IMR-90 (cell line): ENCODE data around the gene MAGI2. TPM values are rescaled to one million over a fixed set of nuclear protein-coding genes. Genes with fewer than 3 reads are reported as not detected.

ENCODE experiments used
- ATAC-seq: fragments of 200-7000 bp; cut with Tn5 transposase; 2 replicates; pipeline ENCODE4 v1.9.1; 2020; ENCODE audit warnings: low read depth, mild to moderate bottlenecking, moderate library complexity
- BruUV-seq: library from RNA; stranded (reverse); fragments of 400-500 nt; replicated peaks from 2 replicates; lab custom pipeline; 2021; lab: Mats Ljungman, UMichigan
- CTCF ChIA-PET: fragments of 300-600 bp; formaldehyde crosslinking; extraction: SDS; loops from one replicate; lab custom pipeline; 2021; ENCODE audit warnings: antibody characterized with exemption; lab: Yijun Ruan, JAX
- POLR2A ChIA-PET: fragments of 300-600 bp; sonication (Branson Sonifier 250); formaldehyde crosslinking; loops from one replicate; lab custom pipeline; 2022; ENCODE audit warnings: antibody characterized with exemption; ENCODE audit not compliant: unreplicated experiment; lab: Charles Lee
- DNase-seq: peaks from one replicate; pipeline ENCODE4 v3.0.0; 2013
- H2AFZ ChIP-seq: replicated peaks from 2 replicates; pipeline ENCODE3; 2013; ENCODE audit warnings: low read length, mild to moderate bottlenecking; ENCODE audit not compliant: poor library complexity
- H2AK5ac ChIP-seq: 2 replicates; pipeline ENCODE4 v1.6.1; 2013; ENCODE audit warnings: low read depth, low read length, inconsistent platforms
- H2AK9ac ChIP-seq: replicated peaks from 2 replicates; pipeline ENCODE3; 2013; ENCODE audit warnings: mild to moderate bottlenecking, low read depth, low read length, moderate library complexity; ENCODE audit not compliant: poor library complexity
- H2BK120ac ChIP-seq: 2 replicates; pipeline ENCODE4 v1.6.1; 2013; ENCODE audit warnings: low read depth, low read length, inconsistent platforms
- H2BK15ac ChIP-seq: 3 replicates; pipeline ENCODE4 v1.6.1; 2013; ENCODE audit warnings: low read depth, low read length, inconsistent platforms
- H2BK20ac ChIP-seq: 2 replicates; pipeline ENCODE4 v1.6.1; 2013; ENCODE audit warnings: low read depth, mild to moderate bottlenecking, inconsistent platforms, low read length, moderate library complexity
- H2BK5ac ChIP-seq: 2 replicates; pipeline ENCODE4 v1.6.1; 2013; ENCODE audit warnings: mild to moderate bottlenecking, low read depth, low read length, inconsistent platforms; ENCODE audit not compliant: poor library complexity, severe bottlenecking
- H3K14ac ChIP-seq: replicated peaks from 2 replicates; pipeline ENCODE4 v1.6.1; 2013; ENCODE audit warnings: low read depth, low read length, inconsistent platforms
- H3K18ac ChIP-seq: 2 replicates; pipeline ENCODE4 v1.6.1; 2013; ENCODE audit warnings: low read depth, low read length, control low read depth
- H3K23ac ChIP-seq: 2 replicates; pipeline ENCODE4 v1.6.1; 2013; ENCODE audit warnings: low read depth, low read length, inconsistent platforms
- H3K27ac ChIP-seq: 2 replicates; pipeline ENCODE4 v1.5.1; 2013; ENCODE audit warnings: mild to moderate bottlenecking, control low read depth, low read length; ENCODE audit not compliant: insufficient read depth
- H3K27me3 ChIP-seq: 2 replicates; pipeline ENCODE4 v1.6.1; 2013; ENCODE audit warnings: low read length; ENCODE audit not compliant: control insufficient read depth, insufficient read depth
- H3K36me3 ChIP-seq: 2 replicates; pipeline ENCODE4 v1.6.1; 2013; ENCODE audit warnings: low read length, mixed read lengths; ENCODE audit not compliant: control insufficient read depth, insufficient read depth
- H3K4ac ChIP-seq: 2 replicates; pipeline ENCODE4 v1.6.1; 2013; ENCODE audit warnings: low read depth, low read length, inconsistent platforms
- H3K4me1 ChIP-seq: 2 replicates; pipeline ENCODE4 v1.6.1; 2013; ENCODE audit warnings: low read length, mixed read lengths; ENCODE audit not compliant: control insufficient read depth, insufficient read depth
- H3K4me2 ChIP-seq: 2 replicates; pipeline ENCODE4 v1.6.1; 2013; ENCODE audit warnings: low read depth, mild to moderate bottlenecking, control low read depth, low read length, moderate library complexity
- H3K4me3 ChIP-seq: 2 replicates; pipeline ENCODE4 v1.5.1; 2013; ENCODE audit warnings: low read depth, mild to moderate bottlenecking, control low read depth, low read length, moderate library complexity; ENCODE audit not compliant: insufficient read depth
- H3K56ac ChIP-seq: 2 replicates; pipeline ENCODE4 v1.6.1; 2013; ENCODE audit warnings: low read length, inconsistent platforms; ENCODE audit not compliant: insufficient read depth; ENCODE audit errors: extremely low read depth
- H3K79me1 ChIP-seq, 2 experiments: 2 replicates each; pipeline ENCODE4 v1.6.1; 2013; ENCODE audit warnings: low read length in 2 of 2, inconsistent platforms in 1 of 2, low read depth in 1 of 2
- H3K9ac ChIP-seq: 2 replicates; pipeline ENCODE4 v1.6.1; 2013; ENCODE audit warnings: low read depth, low read length, control low read depth
- H3K9me1 ChIP-seq: 2 replicates; pipeline ENCODE4 v1.6.1; 2013; ENCODE audit warnings: low read length, inconsistent platforms; ENCODE audit not compliant: insufficient read depth
- H3K9me3 ChIP-seq: 2 replicates; pipeline ENCODE4 v1.6.1; 2013; ENCODE audit warnings: low read length; ENCODE audit not compliant: control insufficient read depth, insufficient read depth
- H4K20me1 ChIP-seq: 2 replicates; pipeline ENCODE4 v1.6.1; 2013; ENCODE audit warnings: low read length, inconsistent platforms; ENCODE audit not compliant: insufficient read depth
- H4K5ac ChIP-seq: 2 replicates; pipeline ENCODE4 v1.6.1; 2013; ENCODE audit warnings: mild to moderate bottlenecking, low read depth, low read length, control low read depth
- H4K8ac ChIP-seq, 2 experiments: 2 replicates each; pipeline ENCODE4 v1.6.1; 2013; ENCODE audit warnings: low read depth in 2 of 2, low read length in 2 of 2, control low read depth in 1 of 2, inconsistent platforms in 1 of 2
- H4K91ac ChIP-seq: 2 replicates; pipeline ENCODE4 v1.6.1; 2013; ENCODE audit warnings: low read depth, low read length, inconsistent platforms; ENCODE audit not compliant: insufficient read depth
- FOS ChIP-seq: fragments of 150-350 bp; IDR thresholded peaks from 2 replicates; pipeline ENCODE4 v1.6.1; 2016; ENCODE audit warnings: low read depth, low read length
- WGBS, 2 experiments: methylation state at CpG; one replicate each; pipeline versions ENCODE4 v1.1.5 to v1.1.7; 2013; ENCODE audit warnings: missing lambda C conversion rate in 2 of 2; ENCODE audit not compliant: insufficient read length in 1 of 2; ENCODE audit errors: extremely low coverage in 2 of 2; 5-methylcytosine and 5-hydroxymethylcytosine counted together
- dilution Hi-C: fragments of 300-500 bp; cut with HindIII; formaldehyde crosslinking; loops from one replicate; pipeline ENCODE4 v1.14.3; 2018; ENCODE audit warnings: low sequenced_read_pairs; ENCODE audit not compliant: unreplicated experiment
- in situ Hi-C: fragments of 300-500 bp; cut with MboI; formaldehyde crosslinking; loops from 3 replicates; pipeline ENCODE4 v1.14.3; 2019; ENCODE audit warnings: low sequenced_read_pairs, inconsistent platforms, mixed read lengths
- intact Hi-C: fragments of 100-400 bp; cut with micrococcal nuclease; formaldehyde crosslinking; loops from 2 replicates; pipeline ENCODE4 v1.10.0; 2022
- polyA plus RNA-seq, 3 experiments: library from polyadenylated mRNA; depleted of rRNA; stranded (reverse); fragments of >200 nt; gene quantifications; 2 replicates each; pipeline ENCODE4 v1.2.3, GENCODE V29; 2012; ENCODE audit warnings: low replicate concordance in 1 of 3
- total RNA-seq: library from RNA; depleted of rRNA; stranded (reverse); fragments of >200 nt; gene quantifications from 2 replicates; pipeline ENCODE4 v1.2.3, GENCODE V29; 2012
- TF ChIP-seq, protein P1 (sequence below): conservative IDR thresholded peaks from 2 replicates; pipeline ENCODE4 v1.5.1; 2012; ENCODE audit warnings: mild to moderate bottlenecking, low read depth, low read length, improper control_type of control experiment
- TF ChIP-seq, protein P2 (sequence below): fragments of 150-350 bp; IDR thresholded peaks from 2 replicates; pipeline ENCODE4 v1.6.1; 2016; ENCODE audit warnings: low read depth, mild to moderate bottlenecking, low read length, moderate library complexity, borderline replicate concordance

The MAGI2 gene
- total and polyA plus RNA-seq, 2 of the 4 experiments (the other 2 are of a cell fraction), result 2.5 to 17.9 TPM

DNA sequence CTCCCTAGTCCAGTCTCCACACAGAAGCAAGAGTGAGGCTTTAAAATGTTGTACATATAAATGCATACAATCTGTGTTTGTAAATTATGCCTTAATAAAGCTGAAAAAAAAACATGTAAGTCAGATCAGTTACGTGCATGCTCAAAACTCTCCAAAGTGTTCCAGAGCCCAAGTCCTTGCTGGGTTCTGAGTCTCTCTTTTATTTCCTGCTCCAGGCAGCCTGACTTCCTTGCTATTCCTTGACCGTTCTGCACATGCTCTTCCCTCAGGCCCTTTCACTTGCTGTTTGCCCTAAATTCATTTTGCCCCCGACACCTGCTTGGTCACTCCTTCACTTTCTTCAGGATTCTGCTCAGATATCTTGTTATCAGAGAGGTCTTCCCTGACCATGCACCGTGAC is 884.8 kb downstream of the MAGI2 start:
- Histone ChIP-seq H4K8ac (no peak overlapping the region), H3K14ac (no peak overlapping the region), H3K23ac (no peak overlapping the region), H2BK15ac (no peak overlapping the region), H2AK5ac (no peak overlapping the region), H3K4me3 (no peak overlapping the region), H2AK9ac (no peak overlapping the region), H4K91ac (no peak overlapping the region), H3K27me3 (no peaks in the 10 kb centered on the region), H3K4ac (no peak overlapping the region), H3K9me1 (no peaks in the 10 kb centered on the region), H3K79me1 (no peaks in the 10 kb centered on the region; a peak in 1 of 4 replicates), H2AFZ (no peak overlapping the region), H3K36me3 (no peaks in the 10 kb centered on the region), H2BK5ac (no peak overlapping the region), H2BK120ac (no peak overlapping the region), H3K27ac (no peak overlapping the region), H4K20me1 (no peaks in the 10 kb centered on the region), H3K18ac (no peak overlapping the region), H3K4me1 (no peaks in the 10 kb centered on the region), H3K4me2 (no peak overlapping the region), H2BK20ac (no peak overlapping the region), H3K56ac (no peak overlapping the region), H4K5ac (no peak overlapping the region), H3K9me3 (no peaks in the 10 kb centered on the region), H3K9ac (no peak overlapping the region)
- in situ Hi-C loops, result no loop called here
- ChIA-PET CTCF (interaction anchor here (0.5 kb wide), 1 partner anchor 903 kb away, joined by 3 read pairs; no protein-coding TSS in a partner anchor), POLR2A (no interaction called here)
- DNase-seq (no peak), ATAC-seq (no peak)
- intact Hi-C loops, result no loop called here
- dilution Hi-C loops, result no loop called here
- WGBS, 2 experiments, result 100% methylated on average over 1 of the region's 4 CpGs; no CpG with 5 or more reads in 1 of the 2 experiments
- TF ChIP-seq, protein P1, sequence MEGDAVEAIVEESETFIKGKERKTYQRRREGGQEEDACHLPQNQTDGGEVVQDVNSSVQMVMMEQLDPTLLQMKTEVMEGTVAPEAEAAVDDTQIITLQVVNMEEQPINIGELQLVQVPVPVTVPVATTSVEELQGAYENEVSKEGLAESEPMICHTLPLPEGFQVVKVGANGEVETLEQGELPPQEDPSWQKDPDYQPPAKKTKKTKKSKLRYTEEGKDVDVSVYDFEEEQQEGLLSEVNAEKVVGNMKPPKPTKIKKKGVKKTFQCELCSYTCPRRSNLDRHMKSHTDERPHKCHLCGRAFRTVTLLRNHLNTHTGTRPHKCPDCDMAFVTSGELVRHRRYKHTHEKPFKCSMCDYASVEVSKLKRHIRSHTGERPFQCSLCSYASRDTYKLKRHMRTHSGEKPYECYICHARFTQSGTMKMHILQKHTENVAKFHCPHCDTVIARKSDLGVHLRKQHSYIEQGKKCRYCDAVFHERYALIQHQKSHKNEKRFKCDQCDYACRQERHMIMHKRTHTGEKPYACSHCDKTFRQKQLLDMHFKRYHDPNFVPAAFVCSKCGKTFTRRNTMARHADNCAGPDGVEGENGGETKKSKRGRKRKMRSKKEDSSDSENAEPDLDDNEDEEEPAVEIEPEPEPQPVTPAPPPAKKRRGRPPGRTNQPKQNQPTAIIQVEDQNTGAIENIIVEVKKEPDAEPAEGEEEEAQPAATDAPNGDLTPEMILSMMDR, result no peak
- TF ChIP-seq, protein P2, sequence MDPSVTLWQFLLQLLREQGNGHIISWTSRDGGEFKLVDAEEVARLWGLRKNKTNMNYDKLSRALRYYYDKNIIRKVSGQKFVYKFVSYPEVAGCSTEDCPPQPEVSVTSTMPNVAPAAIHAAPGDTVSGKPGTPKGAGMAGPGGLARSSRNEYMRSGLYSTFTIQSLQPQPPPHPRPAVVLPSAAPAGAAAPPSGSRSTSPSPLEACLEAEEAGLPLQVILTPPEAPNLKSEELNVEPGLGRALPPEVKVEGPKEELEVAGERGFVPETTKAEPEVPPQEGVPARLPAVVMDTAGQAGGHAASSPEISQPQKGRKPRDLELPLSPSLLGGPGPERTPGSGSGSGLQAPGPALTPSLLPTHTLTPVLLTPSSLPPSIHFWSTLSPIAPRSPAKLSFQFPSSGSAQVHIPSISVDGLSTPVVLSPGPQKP, result no peak
- TF ChIP-seq FOS, result no peak
- no TSS peak for BruUV-seq
